KMS-11 (cell line): ENCODE measurements around the gene NPS.

Source experiments
- H2AFZ ChIP-seq: fragments of 200-600 bp; sonication (generic); 2 replicates; pipeline ENCODE4 v1.6.1; 2016; ENCODE audit warnings: antibody characterized with exemption, mixed run types, low read depth
- H3K27ac ChIP-seq: fragments of 200-600 bp; sonication (generic); 2 replicates; pipeline ENCODE4 v1.6.1; 2016; ENCODE audit warnings: mild to moderate bottlenecking, mixed run types
- H3K27me3 ChIP-seq: fragments of 200-600 bp; sonication (generic); 2 replicates; pipeline ENCODE4 v1.6.1; 2017; ENCODE audit warnings: mild to moderate bottlenecking, low read depth, mixed run types, moderate library complexity; ENCODE audit not compliant: insufficient read depth
- H3K36me3 ChIP-seq: fragments of 200-600 bp; sonication (generic); 2 replicates; pipeline ENCODE4 v1.6.1; 2017; ENCODE audit warnings: mild to moderate bottlenecking, mixed run types; ENCODE audit not compliant: insufficient read depth
- H3K4me1 ChIP-seq: fragments of 200-600 bp; sonication (generic); 2 replicates; pipeline ENCODE4 v1.6.1; 2016; ENCODE audit warnings: mild to moderate bottlenecking, low read depth, mixed run types; ENCODE audit not compliant: poor library complexity, severe bottlenecking
- H3K4me2 ChIP-seq: fragments of 200-600 bp; sonication (generic); 2 replicates; pipeline ENCODE4 v1.7.0; 2016; ENCODE audit warnings: mild to moderate bottlenecking, mixed run types
- H3K4me3 ChIP-seq: fragments of 200-600 bp; sonication (generic); IDR thresholded peaks from 2 replicates; pipeline ENCODE4 v1.6.1; 2017; ENCODE audit warnings: low read depth, low read length, mixed read lengths; ENCODE audit not compliant: insufficient read depth
- H3K79me2 ChIP-seq: fragments of 200-600 bp; sonication (generic); 2 replicates; pipeline ENCODE4 v1.6.1; 2016; ENCODE audit warnings: low read depth, mixed run types; ENCODE audit not compliant: insufficient read depth
- H3K9ac ChIP-seq: fragments of 200-600 bp; sonication (generic); 2 replicates; pipeline ENCODE4 v1.6.1; 2016; ENCODE audit warnings: mild to moderate bottlenecking, mixed run types
- H4K20me1 ChIP-seq: fragments of 200-600 bp; sonication (generic); 2 replicates; pipeline ENCODE4 v1.6.1; 2016; ENCODE audit warnings: mild to moderate bottlenecking, mixed run types; ENCODE audit not compliant: insufficient read depth
- CTCF ChIP-seq: fragments of 200-600 bp; sonication (generic); conservative IDR thresholded peaks from 2 replicates; pipeline ENCODE4 v1.6.1; 2017; ENCODE audit warnings: low read depth, mild to moderate bottlenecking, antibody characterized with exemption, low read length, moderate library complexity, mixed read lengths

NPS gene

DNA sequence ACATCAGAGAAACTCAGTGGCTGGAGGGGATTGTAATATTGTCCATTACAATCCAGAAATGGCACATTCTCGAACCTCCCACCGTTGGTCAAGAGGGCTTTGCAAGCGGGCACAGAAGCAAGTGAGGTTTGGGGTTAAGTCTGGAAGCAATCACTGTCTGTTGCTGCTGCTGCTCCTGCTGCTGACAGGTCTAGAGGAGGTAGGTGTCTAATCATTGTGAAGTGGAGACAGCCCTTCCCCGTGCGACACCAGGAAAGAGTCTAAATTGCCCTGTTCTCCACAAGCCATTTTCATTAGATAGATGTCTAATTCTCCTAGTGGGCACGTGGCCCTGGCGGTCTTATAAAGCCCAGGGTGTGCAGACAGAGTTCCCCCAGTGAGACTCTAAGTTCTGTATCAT lies 43.5 kb downstream of the NPS start:
- no peak overlapping the region for H3K9ac ChIP-seq
- no peak for TF ChIP-seq CTCF
- no peak overlapping the region for H3K4me3 ChIP-seq
- no peaks in the 10 kb centered on the region for H3K79me2 ChIP-seq
- H2AFZ ChIP-seq = no peak overlapping the region
- no peaks in the 10 kb centered on the region for H3K4me1 ChIP-seq
- H3K27me3 ChIP-seq = no peaks in the 10 kb centered on the region
- H4K20me1 ChIP-seq = no peaks in the 10 kb centered on the region
- no peak overlapping the region for H3K27ac ChIP-seq
- no peak overlapping the region for H3K4me2 ChIP-seq
- no peaks in the 10 kb centered on the region for H3K36me3 ChIP-seq

- Histone ChIP-seq H3K27me3 (no peaks in the 10 kb centered on the region), H3K4me2 (no peak overlapping the region), H4K20me1 (no peaks in the 10 kb centered on the region), H3K4me1 (no peaks in the 10 kb centered on the region), H3K9ac (no peak overlapping the region), H2AFZ (no peak overlapping the region), H3K27ac (no peak overlapping the region), H3K79me2 (no peaks in the 10 kb centered on the region), H3K36me3 (no peaks in the 10 kb centered on the region), H3K4me3 (no peak overlapping the region)
- TF ChIP-seq CTCF = no peak
Measured at GRCh38 chr10:127600479-127600878, 51.4 kb downstream of the NPS start.
